ENCODE measurements around the gene MCC.

Gene MCC

GRCh38 chr5:113489299-113489698 is 1.0 kb upstream of the MCC start:
- TF ChIP-seq REST (IDR thresholded peaks at IDR 0.05; ENCODE audit: insufficient replicate concordance, low read depth) (no peak), CTCF (IDR thresholded peaks at IDR 0.05; ENCODE audit: insufficient read depth, low read length) (no peak), POLR2AphosphoS5 (IDR thresholded peaks at IDR 0.05; ENCODE audit: low read depth) (0 out of 2 replicates have a peak, but pooled peaks have one; percentile 26)
- no peak overlapping the region for H3K4me3 ChIP-seq (replicated peaks; ENCODE audit: insufficient read depth, low read length)
- DNase-seq (ENCODE audit: low read depth in 1 of 2, low spot score in 1 of 2), result peak; percentile 51 to 64
- peaks cover 10% of the 10 kb centered on the region for H3K27me3 ChIP-seq (ENCODE audit: insufficient read depth, poor library complexity, severe bottlenecking)
- H3K27ac ChIP-seq (replicated peaks), result no peak overlapping the region

- Histone ChIP-seq H3K4me3 (replicated peaks; ENCODE audit: insufficient read depth, low read length) (peak overlapping the region; percentile 27), H3K27ac (replicated peaks) (no peak overlapping the region), H3K27me3 (ENCODE audit: insufficient read depth, poor library complexity, severe bottlenecking) (peaks cover 10% of the 10 kb centered on the region)
- no peak for TF ChIP-seq GABPA (IDR thresholded peaks at IDR 0.05; ENCODE audit: low read depth)
- no peak for DNase-seq (ENCODE audit: low read depth in 1 of 2, low spot score in 1 of 2)
Observed at GRCh38 chr5:113488645-113489184, 462 bp upstream of the MCC start.

- no peak for DNase-seq (ENCODE audit: low read depth in 1 of 2, low spot score in 1 of 2)
- Histone ChIP-seq H3K27ac (replicated peaks) (no peak overlapping the region), H3K27me3 (ENCODE audit: insufficient read depth, poor library complexity, severe bottlenecking) (peaks cover 10% of the 10 kb centered on the region), H3K4me3 (replicated peaks; ENCODE audit: insufficient read depth, low read length) (no peak overlapping the region)
- TF ChIP-seq CTCF (IDR thresholded peaks at IDR 0.05; ENCODE audit: insufficient read depth, low read length) (no peak), REST (IDR thresholded peaks at IDR 0.05; ENCODE audit: insufficient replicate concordance, low read depth) (no peak)
Observed at GRCh38 chr5:113487416-113487780, 855 bp downstream of the MCC start.

GRCh38 chr5:113480243-113480642 is 8.0 kb downstream of the MCC start:
- Histone ChIP-seq H3K4me3 (replicated peaks; ENCODE audit: insufficient read depth, low read length) (no peak overlapping the region), H3K27me3 (ENCODE audit: insufficient read depth, poor library complexity, severe bottlenecking) (no peaks in the 10 kb centered on the region), H3K27ac (replicated peaks) (no peak overlapping the region)
- no peak for TF ChIP-seq GABPA (IDR thresholded peaks at IDR 0.05; ENCODE audit: low read depth)
- no peak for TF ChIP-seq POLR2AphosphoS5 (IDR thresholded peaks at IDR 0.05; ENCODE audit: low read depth)
- no peak for TF ChIP-seq CTCF (IDR thresholded peaks at IDR 0.05; ENCODE audit: insufficient read depth, low read length)
- TF ChIP-seq REST (IDR thresholded peaks at IDR 0.05; ENCODE audit: insufficient replicate concordance, low read depth), result no peak
- no peak for TF ChIP-seq SPI1 (IDR thresholded peaks at IDR 0.05; ENCODE audit: borderline replicate concordance, low read depth)
- no peak for DNase-seq (ENCODE audit: low read depth in 1 of 2, low spot score in 1 of 2)
